DOHH2 (cell line): Measurements from ENCODE around the gene GATC.

Experiments used
- H3F3A ChIP-seq: fragments of 200-600 bp; sonication (generic), shearing (Covaris generic); 2 replicates; pipeline ENCODE4 v1.6.0; 2016; ENCODE audit warnings: antibody characterized with exemption, mild to moderate bottlenecking; ENCODE audit not compliant: control insufficient read depth, insufficient read depth
- H3K27ac ChIP-seq: fragments of 200-600 bp; sonication (generic); 2 replicates; pipeline ENCODE4 v1.5.1; 2014; ENCODE audit warnings: low read depth, mild to moderate bottlenecking, low read length, moderate library complexity
- H3K27me3 ChIP-seq: fragments of 200-600 bp; sonication (generic); 2 replicates; pipeline ENCODE4 v1.6.1; 2014; ENCODE audit warnings: mild to moderate bottlenecking, low read length, mixed read lengths; ENCODE audit not compliant: control insufficient read depth
- H3K36me3 ChIP-seq: fragments of 200-600 bp; sonication (generic); 2 replicates; pipeline ENCODE4 v1.6.1; 2014; ENCODE audit warnings: mild to moderate bottlenecking, low read length, moderate library complexity, mixed read lengths; ENCODE audit not compliant: control insufficient read depth
- H3K4me1 ChIP-seq: fragments of 200-600 bp; sonication (generic); 2 replicates; pipeline ENCODE4 v1.6.1; 2014; ENCODE audit warnings: mild to moderate bottlenecking, low read length, mixed read lengths; ENCODE audit not compliant: control insufficient read depth
- H3K4me2 ChIP-seq: fragments of 200-600 bp; sonication (generic); 2 replicates; pipeline ENCODE4 v1.6.0; 2014; ENCODE audit warnings: mild to moderate bottlenecking, low read length, moderate library complexity
- H3K4me3 ChIP-seq: fragments of 200-600 bp; sonication (generic); 2 replicates; pipeline ENCODE4 v1.5.1; 2014; ENCODE audit warnings: mild to moderate bottlenecking, low read length, mixed read lengths
- H3K79me2 ChIP-seq: fragments of 200-600 bp; sonication (generic); 2 replicates; pipeline ENCODE4 v1.6.1; 2014; ENCODE audit warnings: mild to moderate bottlenecking, low read length, mixed read lengths; ENCODE audit not compliant: control insufficient read depth
- H3K9me2 ChIP-seq: fragments of 200-600 bp; sonication (generic); replicated peaks from 2 replicates; pipeline ENCODE4 v1.6.1; 2014; ENCODE audit warnings: mild to moderate bottlenecking, low read length, mixed read lengths; ENCODE audit not compliant: control insufficient read depth
- H3K9me3 ChIP-seq: fragments of 200-600 bp; sonication (generic); 2 replicates; pipeline ENCODE4 v1.6.1; 2014; ENCODE audit warnings: antibody characterized with exemption, low read length, mixed read lengths; ENCODE audit not compliant: control insufficient read depth, insufficient read depth
- H4K20me1 ChIP-seq: fragments of 200-600 bp; sonication (generic); 2 replicates; pipeline ENCODE4 v1.6.0; 2014; ENCODE audit warnings: low read depth, mild to moderate bottlenecking, antibody characterized with exemption, low read length, moderate library complexity; ENCODE audit not compliant: control insufficient read depth, insufficient read depth
- CTCF ChIP-seq: fragments of 200-600 bp; sonication (generic); IDR thresholded peaks from one replicate; pipeline ENCODE4 v1.5.1; 2014; ENCODE audit warnings: antibody characterized with exemption, mild to moderate bottlenecking, low read depth, low read length; ENCODE audit not compliant: poor library complexity, severe bottlenecking
- EZH2phosphoT487 ChIP-seq: fragments of 200-600 bp; sonication (generic); IDR thresholded peaks from 2 replicates; pipeline ENCODE4 v1.6.1; 2017; ENCODE audit warnings: borderline replicate concordance, mild to moderate bottlenecking, antibody characterized with exemption, low read length, moderate library complexity, mixed read lengths

GATC gene

GRCh38 chr12:120402217-120402616 lies 44.0 kb upstream of the GATC start:
- Histone ChIP-seq H4K20me1 (no peaks in the 10 kb centered on the region), H3K9me3 (no peaks in the 10 kb centered on the region), H3K9me2 (no peaks in the 10 kb centered on the region), H3K27ac (no peak overlapping the region), H3K4me1 (no peaks in the 10 kb centered on the region), H3K4me3 (no peak overlapping the region), H3K79me2 (no peaks in the 10 kb centered on the region), H3K4me2 (no peak overlapping the region), H3K36me3 (no peaks in the 10 kb centered on the region), H3K27me3 (no peaks in the 10 kb centered on the region; the same call in 1 of the 2 replicates), H3F3A (no peaks in the 10 kb centered on the region)
- TF ChIP-seq CTCF (no peak), EZH2phosphoT487 (no peak)

- Histone ChIP-seq H3K27ac (no peak overlapping the region), H3K9me2 (no peaks in the 10 kb centered on the region), H3F3A (no peaks in the 10 kb centered on the region), H4K20me1 (no peaks in the 10 kb centered on the region), H3K4me3 (no peak overlapping the region), H3K4me1 (no peaks in the 10 kb centered on the region), H3K27me3 (no peaks in the 10 kb centered on the region; the same call in 1 of the 2 replicates), H3K36me3 (no peaks in the 10 kb centered on the region), H3K9me3 (no peaks in the 10 kb centered on the region), H3K4me2 (no peak overlapping the region), H3K79me2 (no peaks in the 10 kb centered on the region)
- no peak for TF ChIP-seq EZH2phosphoT487
- TF ChIP-seq CTCF, result no peak
Measured at GRCh38 chr12:120403869-120404268, 42.4 kb upstream of the GATC start.

- Histone ChIP-seq H3K27ac (no peak overlapping the region), H3K27me3 (no peaks in the 10 kb centered on the region; the same call in 1 of the 2 replicates), H4K20me1 (no peaks in the 10 kb centered on the region), H3K4me1 (no peaks in the 10 kb centered on the region), H3K4me2 (no peak overlapping the region), H3F3A (no peaks in the 10 kb centered on the region), H3K4me3 (no peak overlapping the region), H3K79me2 (no peaks in the 10 kb centered on the region), H3K9me2 (no peaks in the 10 kb centered on the region), H3K36me3 (no peaks in the 10 kb centered on the region), H3K9me3 (no peaks in the 10 kb centered on the region)
- no peak for TF ChIP-seq EZH2phosphoT487
- TF ChIP-seq CTCF, result no peak
Measured at GRCh38 chr12:120404271-120404670, 42.0 kb upstream of the GATC start.

- TF ChIP-seq CTCF (no peak), EZH2phosphoT487 (no peak)
- no peak overlapping the region for H3K27ac ChIP-seq
- H3K36me3 ChIP-seq, result no peaks in the 10 kb centered on the region
- H3K4me2 ChIP-seq, result no peak overlapping the region
- no peaks in the 10 kb centered on the region for H3F3A ChIP-seq
- H3K9me3 ChIP-seq, result no peaks in the 10 kb centered on the region
- H3K9me2 ChIP-seq, result no peaks in the 10 kb centered on the region
- no peaks in the 10 kb centered on the region for H4K20me1 ChIP-seq
- H3K27me3 ChIP-seq, result no peaks in the 10 kb centered on the region
- no peak overlapping the region for H3K4me3 ChIP-seq
- no peaks in the 10 kb centered on the region for H3K79me2 ChIP-seq
- no peaks in the 10 kb centered on the region for H3K4me1 ChIP-seq
Measured at GRCh38 chr12:120406069-120406468, 40.2 kb upstream of the GATC start.
